Fibroblast of lung (primary cell): Measurements from ENCODE around the gene MYO1G. TPM values are rescaled to one million over a fixed set of nuclear protein-coding genes. Genes with fewer than 3 reads are reported as not detected.

ENCODE experiments used
- DNase-seq, 2 donors: peaks; one replicate each; pipeline versions ENCODE4 v3.0.0 to v3.0.0-alpha.2; 2010; ENCODE audit warnings: low read depth in 2 of 2
- H2AFZ ChIP-seq: 2 replicates; pipeline ENCODE4 v1.5.1; 2012; ENCODE audit warnings: low read length, control low read depth, inconsistent platforms
- H3K27ac ChIP-seq: 2 replicates; pipeline ENCODE4 v1.5.1; 2011; ENCODE audit warnings: low read length, control low read depth; ENCODE audit not compliant: insufficient read depth
- H3K27me3 ChIP-seq: 2 replicates; pipeline ENCODE4 v1.5.1; 2011; ENCODE audit warnings: mild to moderate bottlenecking, low read length; ENCODE audit not compliant: control insufficient read depth, insufficient read depth
- H3K36me3 ChIP-seq: 2 replicates; pipeline ENCODE4 v1.5.1; 2011; ENCODE audit warnings: low read length; ENCODE audit not compliant: control insufficient read depth, insufficient read depth
- H3K4me1 ChIP-seq: 2 replicates; pipeline ENCODE4 v1.5.1; 2011; ENCODE audit warnings: low read length; ENCODE audit not compliant: control insufficient read depth, insufficient read depth; ENCODE audit errors: extremely low read depth
- H3K4me2 ChIP-seq: 2 replicates; pipeline ENCODE4 v1.5.1; 2011; ENCODE audit warnings: low read length, control low read depth; ENCODE audit not compliant: insufficient read depth; ENCODE audit errors: extremely low read depth
- H3K4me3 ChIP-seq, 4 experiments: fragments of 200-600 bp in 1 of 4; sonication (generic) in 1 of 4; replicated peaks in 1 of 4; 2 replicates each; pipeline ENCODE4 v1.5.1; 2011 to 2016; ENCODE audit warnings: low read length in 4 of 4, low read depth in 3 of 4, mild to moderate bottlenecking in 3 of 4, control low read depth in 2 of 4, inconsistent platforms in 1 of 4, mixed read lengths in 1 of 4; ENCODE audit not compliant: insufficient read depth in 1 of 4; ENCODE audit errors: control extremely low read depth in 1 of 4
- H3K79me2 ChIP-seq: 2 replicates; pipeline ENCODE4 v1.5.1; 2012; ENCODE audit warnings: mild to moderate bottlenecking, low read length, inconsistent platforms; ENCODE audit not compliant: control insufficient read depth, insufficient read depth
- H3K9ac ChIP-seq: 2 replicates; pipeline ENCODE4 v1.5.1; 2011; ENCODE audit warnings: mild to moderate bottlenecking, low read length, control low read depth; ENCODE audit not compliant: insufficient read depth
- H3K9me3 ChIP-seq: 2 replicates; pipeline ENCODE4 v1.5.1; 2012; ENCODE audit warnings: low read depth, low read length; ENCODE audit not compliant: control insufficient read depth, insufficient read depth
- H4K20me1 ChIP-seq: 2 replicates; pipeline ENCODE4 v1.5.1; 2011; ENCODE audit warnings: low read length; ENCODE audit not compliant: control insufficient read depth, insufficient read depth; ENCODE audit errors: extremely low read depth
- EZH2 ChIP-seq: IDR thresholded peaks from 2 replicates; pipeline ENCODE4 v1.5.1; 2012; ENCODE audit warnings: low read length, control low read depth, mild to moderate bottlenecking; ENCODE audit errors: missing control alignments
- polyA plus RNA-seq, 2 donors: library from polyadenylated mRNA; depleted of rRNA in 1 of 2; stranded (reverse) in 1 of 2; unstranded in 1 of 2; fragments of >200 nt; gene quantifications; 2 replicates each; pipeline ENCODE4 v1.2.1, GENCODE V29; 2011 to 2012; ENCODE audit warnings: missing spikeins in 1 of 2
- total RNA-seq: library from RNA; depleted of rRNA; stranded (reverse); fragments of >200 nt; gene quantifications from 2 replicates; pipeline ENCODE4 v1.2.1, GENCODE V29; 2014
- TF ChIP-seq, protein P1 (sequence below), 2 donors: IDR thresholded peaks in 1 of 2; conservative IDR thresholded peaks in 1 of 2; 1 replicate in 1 of 2; 2 replicates in 1 of 2; pipeline ENCODE4 v1.5.1; 2011 to 2012; ENCODE audit warnings: low read length in 2 of 2, control low read depth in 1 of 2, inconsistent platforms in 1 of 2, low read depth in 1 of 2, mild to moderate bottlenecking in 1 of 2

The MYO1G gene
- total and polyA plus RNA-seq, 2 donors (not counting 1 experiment from before 2014, with no cell fraction given), result under 0.01 to 0.10 TPM

DNA sequence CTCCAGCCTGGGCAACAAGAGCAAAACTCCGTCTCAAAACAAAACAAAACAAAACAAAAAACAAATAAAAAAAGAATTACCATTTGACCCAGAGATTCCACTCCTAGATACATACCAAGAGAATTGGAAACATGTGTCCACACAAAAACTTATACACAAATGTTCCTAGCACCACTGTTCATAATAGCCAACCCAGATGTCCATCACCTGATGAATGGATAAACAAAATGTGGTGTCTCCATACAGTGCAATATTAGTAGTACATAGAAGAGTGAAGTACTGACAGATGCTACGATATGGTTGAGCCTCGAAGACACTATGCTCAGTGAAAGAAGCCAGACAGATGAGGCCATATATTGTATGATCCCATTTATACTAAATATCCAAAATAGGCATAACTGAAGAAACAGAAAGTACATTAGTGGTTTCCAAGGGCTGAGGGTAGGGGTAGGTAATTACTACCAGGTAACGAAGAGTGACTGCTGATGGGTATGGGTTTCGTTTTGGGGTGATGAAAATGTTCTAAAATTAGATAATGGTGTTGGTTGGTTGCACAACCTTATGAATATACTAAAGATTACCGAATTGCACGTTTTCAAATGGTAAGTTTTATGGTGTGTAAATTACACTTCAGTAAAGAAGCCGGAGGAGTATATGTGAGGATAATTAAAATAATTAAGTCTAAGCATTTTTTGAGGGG is 20.0 kb downstream of the MYO1G start:
- Histone ChIP-seq H3K4me3 (no peak overlapping the region), H4K20me1 (no peaks in the 10 kb centered on the region), H2AFZ (no peak overlapping the region), H3K4me1 (no peaks in the 10 kb centered on the region), H3K27ac (no peak overlapping the region), H3K9ac (no peak overlapping the region), H3K4me2 (no peak overlapping the region), H3K9me3 (no peaks in the 10 kb centered on the region), H3K27me3 (peaks cover 6% of the 10 kb centered on the region), H3K79me2 (no peaks in the 10 kb centered on the region), H3K36me3 (no peaks in the 10 kb centered on the region)
- TF ChIP-seq, protein P1, sequence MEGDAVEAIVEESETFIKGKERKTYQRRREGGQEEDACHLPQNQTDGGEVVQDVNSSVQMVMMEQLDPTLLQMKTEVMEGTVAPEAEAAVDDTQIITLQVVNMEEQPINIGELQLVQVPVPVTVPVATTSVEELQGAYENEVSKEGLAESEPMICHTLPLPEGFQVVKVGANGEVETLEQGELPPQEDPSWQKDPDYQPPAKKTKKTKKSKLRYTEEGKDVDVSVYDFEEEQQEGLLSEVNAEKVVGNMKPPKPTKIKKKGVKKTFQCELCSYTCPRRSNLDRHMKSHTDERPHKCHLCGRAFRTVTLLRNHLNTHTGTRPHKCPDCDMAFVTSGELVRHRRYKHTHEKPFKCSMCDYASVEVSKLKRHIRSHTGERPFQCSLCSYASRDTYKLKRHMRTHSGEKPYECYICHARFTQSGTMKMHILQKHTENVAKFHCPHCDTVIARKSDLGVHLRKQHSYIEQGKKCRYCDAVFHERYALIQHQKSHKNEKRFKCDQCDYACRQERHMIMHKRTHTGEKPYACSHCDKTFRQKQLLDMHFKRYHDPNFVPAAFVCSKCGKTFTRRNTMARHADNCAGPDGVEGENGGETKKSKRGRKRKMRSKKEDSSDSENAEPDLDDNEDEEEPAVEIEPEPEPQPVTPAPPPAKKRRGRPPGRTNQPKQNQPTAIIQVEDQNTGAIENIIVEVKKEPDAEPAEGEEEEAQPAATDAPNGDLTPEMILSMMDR (conservative IDR thresholded peaks at IDR 0.05 in 1 of 2, IDR thresholded peaks at IDR 0.05 in 1 of 2; ENCODE audit: low read depth in 1 of 2, low read length in 2 of 2), result no peak
- no peak for TF ChIP-seq EZH2
- no peak for DNase-seq

- Histone ChIP-seq H3K27me3 (peaks cover 2% of the 10 kb centered on the region), H3K4me3 (no peak overlapping the region), H3K79me2 (no peaks in the 10 kb centered on the region), H3K4me1 (no peaks in the 10 kb centered on the region), H4K20me1 (no peaks in the 10 kb centered on the region), H3K27ac (no peak overlapping the region), H3K36me3 (no peaks in the 10 kb centered on the region), H3K9ac (no peak overlapping the region), H3K4me2 (no peak overlapping the region), H3K9me3 (no peaks in the 10 kb centered on the region), H2AFZ (no peak overlapping the region)
- no peak for TF ChIP-seq EZH2
- TF ChIP-seq, protein P1 (conservative IDR thresholded peaks at IDR 0.05 in 1 of 2, IDR thresholded peaks at IDR 0.05 in 1 of 2; ENCODE audit: low read depth in 1 of 2, low read length in 2 of 2), result no peak
- no peak for DNase-seq
Observed at GRCh38 chr7:44956157-44956766, 22.6 kb downstream of the MYO1G start.

GRCh38 chr7:44955733-44956132 is 23.1 kb downstream of the MYO1G start:
- Histone ChIP-seq H3K9ac (no peak overlapping the region), H4K20me1 (no peaks in the 10 kb centered on the region), H3K79me2 (no peaks in the 10 kb centered on the region), H3K27me3 (peaks cover 2% of the 10 kb centered on the region), H3K9me3 (no peaks in the 10 kb centered on the region), H2AFZ (no peak overlapping the region), H3K4me1 (no peaks in the 10 kb centered on the region), H3K4me3 (no peak overlapping the region), H3K4me2 (no peak overlapping the region), H3K27ac (no peak overlapping the region), H3K36me3 (no peaks in the 10 kb centered on the region)
- TF ChIP-seq, protein P1 (conservative IDR thresholded peaks at IDR 0.05 in 1 of 2, IDR thresholded peaks at IDR 0.05 in 1 of 2; ENCODE audit: low read depth in 1 of 2, low read length in 2 of 2), result no peak
- TF ChIP-seq EZH2, result no peak
- DNase-seq, result no peak
